Measurements from ENCODE around the gene SNX10. TPM values are rescaled to one million over a fixed set of nuclear protein-coding genes. Genes with fewer than 3 reads are reported as not detected.

SNX10 gene
- polyA plus RNA-seq, 3 donors: 68.0 to 250 (median 219) TPM

DNA sequence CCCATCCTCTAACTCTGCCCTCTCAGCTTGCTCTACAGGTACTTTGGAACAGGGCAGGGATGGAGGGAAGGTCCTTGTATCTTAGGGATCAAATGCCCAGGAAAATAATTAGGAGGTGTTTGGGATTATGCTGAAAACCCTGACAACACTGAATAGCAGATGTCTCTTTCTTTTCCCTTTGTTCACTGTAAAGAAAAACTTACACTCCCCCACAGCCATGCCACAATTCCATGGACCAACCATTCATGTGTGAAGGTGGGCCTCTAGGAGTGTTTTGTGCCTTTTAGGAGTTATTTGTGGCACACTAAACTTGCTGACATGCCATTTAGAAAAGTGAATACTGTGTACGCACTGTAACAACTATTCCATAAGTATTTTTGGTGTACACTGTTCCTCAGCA is 108.1 kb downstream of the SNX10 start:
- no peaks in the 10 kb centered on the region for H4K20me1 ChIP-seq (ENCODE audit: insufficient read depth, low read length)
- H3K27me3 ChIP-seq (ENCODE audit: control insufficient read depth in 2 of 2, insufficient read depth in 2 of 2, low read length in 2 of 2): peaks cover 2% of the 10 kb centered on the region in 2 donors
- peaks cover 0 to 6% of the 10 kb centered on the region in 2 donors for H3K36me3 Mint-ChIP-seq
- no peak overlapping the region for H3K27ac Mint-ChIP-seq
- no peaks in the 10 kb centered on the region for H3K9me3 Mint-ChIP-seq
- no peak overlapping the region for H2AFZ ChIP-seq (ENCODE audit: insufficient read depth, low read depth, low read length, poor library complexity, severe bottlenecking)
- intact Hi-C loops (cut with micrococcal nuclease): no loop called here
- peaks cover 14% of the 10 kb centered on the region for H3K4me1 Mint-ChIP-seq
- peak overlapping the region; percentile 95 to 97 for H3K4me3 Mint-ChIP-seq
- no peak overlapping the region for H3K27ac ChIP-seq (ENCODE audit: low read depth in 1 of 2, low read length in 2 of 2)
- no peaks in the 10 kb centered on the region for H3K79me2 ChIP-seq (ENCODE audit: insufficient read depth, low read length)
- H3K9ac ChIP-seq (ENCODE audit: insufficient read depth, low read length, poor library complexity, severe bottlenecking): no peak overlapping the region
- no peaks in the 10 kb centered on the region for H3K9me3 ChIP-seq (replicated peaks in 1 of 2; ENCODE audit: control insufficient read depth in 1 of 2, insufficient read depth in 1 of 2, low read length in 2 of 2)
- peak overlapping the region in 1 of 3 experiments; percentile 84 for H3K4me3 ChIP-seq (replicated peaks in 1 of 3; ENCODE audit: low read depth in 2 of 3, low read length in 3 of 3)
- TF ChIP-seq, protein P1, sequence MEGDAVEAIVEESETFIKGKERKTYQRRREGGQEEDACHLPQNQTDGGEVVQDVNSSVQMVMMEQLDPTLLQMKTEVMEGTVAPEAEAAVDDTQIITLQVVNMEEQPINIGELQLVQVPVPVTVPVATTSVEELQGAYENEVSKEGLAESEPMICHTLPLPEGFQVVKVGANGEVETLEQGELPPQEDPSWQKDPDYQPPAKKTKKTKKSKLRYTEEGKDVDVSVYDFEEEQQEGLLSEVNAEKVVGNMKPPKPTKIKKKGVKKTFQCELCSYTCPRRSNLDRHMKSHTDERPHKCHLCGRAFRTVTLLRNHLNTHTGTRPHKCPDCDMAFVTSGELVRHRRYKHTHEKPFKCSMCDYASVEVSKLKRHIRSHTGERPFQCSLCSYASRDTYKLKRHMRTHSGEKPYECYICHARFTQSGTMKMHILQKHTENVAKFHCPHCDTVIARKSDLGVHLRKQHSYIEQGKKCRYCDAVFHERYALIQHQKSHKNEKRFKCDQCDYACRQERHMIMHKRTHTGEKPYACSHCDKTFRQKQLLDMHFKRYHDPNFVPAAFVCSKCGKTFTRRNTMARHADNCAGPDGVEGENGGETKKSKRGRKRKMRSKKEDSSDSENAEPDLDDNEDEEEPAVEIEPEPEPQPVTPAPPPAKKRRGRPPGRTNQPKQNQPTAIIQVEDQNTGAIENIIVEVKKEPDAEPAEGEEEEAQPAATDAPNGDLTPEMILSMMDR (IDR thresholded peaks at IDR 0.05): no peak
- peak overlapping the region; percentile 82 for H3K4me2 ChIP-seq (replicated peaks; ENCODE audit: extremely low read depth, low read length, poor library complexity, severe bottlenecking)
- no peak for DNase-seq
- H3K4me1 ChIP-seq (ENCODE audit: control insufficient read depth in 1 of 2, insufficient read depth in 2 of 2, low read length in 2 of 2): peaks cover 16 to 20% of the 10 kb centered on the region in 2 donors
- H3K27me3 Mint-ChIP-seq (ENCODE audit: low read depth in 3 of 3): peaks cover 6 to 10% (median 8%) of the 10 kb centered on the region in 3 donors
- 100% methylated on average over 1 of the region's 1 CpG for WGBS (ENCODE audit: insufficient coverage)
- no peaks in the 10 kb centered on the region for H3K36me3 ChIP-seq (replicated peaks in 1 of 2; ENCODE audit: control insufficient read depth in 1 of 2, insufficient read depth in 2 of 2, low read length in 2 of 2)

DNA sequence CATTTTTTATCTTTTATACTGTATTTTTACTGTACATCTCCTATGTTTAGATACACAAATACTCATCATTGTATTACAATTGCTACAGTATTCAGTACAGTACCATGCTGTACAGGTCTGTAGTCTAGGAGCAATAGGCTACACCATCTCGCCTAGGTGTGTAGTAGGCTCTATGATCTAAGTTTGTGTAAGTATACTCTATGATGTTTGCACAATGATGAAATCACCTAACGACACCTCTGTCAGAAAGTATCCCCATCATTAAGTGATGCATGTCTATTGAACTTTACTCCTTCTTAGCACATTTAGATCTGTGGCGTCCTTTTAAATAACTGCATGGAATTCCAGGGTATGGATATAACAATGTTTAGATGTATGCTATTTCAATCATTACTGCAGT is 112.0 kb downstream of the SNX10 start:
- Mint-ChIP-seq H3K9me3 (peaks cover 0 to 2% (median 0%) of the 10 kb centered on the region in 7 donors), H3K27ac (no peak overlapping the region), H3K27me3 (ENCODE audit: low read depth in 3 of 3) (peaks cover 0 to 1% (median 0%) of the 10 kb centered on the region in 3 donors), H3K4me1 (peaks cover 9% of the 10 kb centered on the region), H3K36me3 (no peaks in the 10 kb centered on the region), H3K4me3 (no peak overlapping the region)
- Histone ChIP-seq H3K4me1 (ENCODE audit: control insufficient read depth in 1 of 2, insufficient read depth in 2 of 2, low read length in 2 of 2) (peaks cover 11 to 12% of the 10 kb centered on the region in 2 donors), H3K9me3 (replicated peaks in 1 of 2; ENCODE audit: control insufficient read depth in 1 of 2, insufficient read depth in 1 of 2, low read length in 2 of 2) (no peaks in the 10 kb centered on the region), H3K4me2 (replicated peaks; ENCODE audit: extremely low read depth, low read length, poor library complexity, severe bottlenecking) (no peak overlapping the region), H3K36me3 (replicated peaks in 1 of 2; ENCODE audit: control insufficient read depth in 1 of 2, insufficient read depth in 2 of 2, low read length in 2 of 2) (no peaks in the 10 kb centered on the region), H2AFZ (ENCODE audit: insufficient read depth, low read depth, low read length, poor library complexity, severe bottlenecking) (no peak overlapping the region), H3K9ac (ENCODE audit: insufficient read depth, low read length, poor library complexity, severe bottlenecking) (no peak overlapping the region), H3K27me3 (ENCODE audit: control insufficient read depth in 2 of 2, insufficient read depth in 2 of 2, low read length in 2 of 2) (no peaks in the 10 kb centered on the region), H3K27ac (ENCODE audit: low read depth in 1 of 2, low read length in 2 of 2) (no peak overlapping the region), H4K20me1 (ENCODE audit: insufficient read depth, low read length) (no peaks in the 10 kb centered on the region), H3K79me2 (ENCODE audit: insufficient read depth, low read length) (no peaks in the 10 kb centered on the region), H3K4me3 (replicated peaks in 1 of 3; ENCODE audit: low read depth in 2 of 3, low read length in 3 of 3) (no peak overlapping the region)
- WGBS (ENCODE audit: insufficient coverage): no CpG with 5 or more reads among the region's 3 CpGs
- no peak for DNase-seq
- TF ChIP-seq, protein P1 (IDR thresholded peaks at IDR 0.05): no peak
- intact Hi-C loops (cut with micrococcal nuclease): no loop called here
